ENCODE measurements around the gene KLF6.

The KLF6 gene

GRCh38 chr10:3780021-3780770, 4.8 kb downstream of the KLF6 start:
- TF ChIP-seq, protein P1, sequence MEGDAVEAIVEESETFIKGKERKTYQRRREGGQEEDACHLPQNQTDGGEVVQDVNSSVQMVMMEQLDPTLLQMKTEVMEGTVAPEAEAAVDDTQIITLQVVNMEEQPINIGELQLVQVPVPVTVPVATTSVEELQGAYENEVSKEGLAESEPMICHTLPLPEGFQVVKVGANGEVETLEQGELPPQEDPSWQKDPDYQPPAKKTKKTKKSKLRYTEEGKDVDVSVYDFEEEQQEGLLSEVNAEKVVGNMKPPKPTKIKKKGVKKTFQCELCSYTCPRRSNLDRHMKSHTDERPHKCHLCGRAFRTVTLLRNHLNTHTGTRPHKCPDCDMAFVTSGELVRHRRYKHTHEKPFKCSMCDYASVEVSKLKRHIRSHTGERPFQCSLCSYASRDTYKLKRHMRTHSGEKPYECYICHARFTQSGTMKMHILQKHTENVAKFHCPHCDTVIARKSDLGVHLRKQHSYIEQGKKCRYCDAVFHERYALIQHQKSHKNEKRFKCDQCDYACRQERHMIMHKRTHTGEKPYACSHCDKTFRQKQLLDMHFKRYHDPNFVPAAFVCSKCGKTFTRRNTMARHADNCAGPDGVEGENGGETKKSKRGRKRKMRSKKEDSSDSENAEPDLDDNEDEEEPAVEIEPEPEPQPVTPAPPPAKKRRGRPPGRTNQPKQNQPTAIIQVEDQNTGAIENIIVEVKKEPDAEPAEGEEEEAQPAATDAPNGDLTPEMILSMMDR (IDR thresholded peaks at IDR 0.05; ENCODE audit: low read depth, low read length, missing control alignments) = no peak
- H3K4me3 ChIP-seq (replicated peaks; ENCODE audit: low read depth, low read length) = peak overlapping the region; percentile 82
- DNase-seq (ENCODE audit: extremely low read depth, low read depth) = no peak

DNA sequence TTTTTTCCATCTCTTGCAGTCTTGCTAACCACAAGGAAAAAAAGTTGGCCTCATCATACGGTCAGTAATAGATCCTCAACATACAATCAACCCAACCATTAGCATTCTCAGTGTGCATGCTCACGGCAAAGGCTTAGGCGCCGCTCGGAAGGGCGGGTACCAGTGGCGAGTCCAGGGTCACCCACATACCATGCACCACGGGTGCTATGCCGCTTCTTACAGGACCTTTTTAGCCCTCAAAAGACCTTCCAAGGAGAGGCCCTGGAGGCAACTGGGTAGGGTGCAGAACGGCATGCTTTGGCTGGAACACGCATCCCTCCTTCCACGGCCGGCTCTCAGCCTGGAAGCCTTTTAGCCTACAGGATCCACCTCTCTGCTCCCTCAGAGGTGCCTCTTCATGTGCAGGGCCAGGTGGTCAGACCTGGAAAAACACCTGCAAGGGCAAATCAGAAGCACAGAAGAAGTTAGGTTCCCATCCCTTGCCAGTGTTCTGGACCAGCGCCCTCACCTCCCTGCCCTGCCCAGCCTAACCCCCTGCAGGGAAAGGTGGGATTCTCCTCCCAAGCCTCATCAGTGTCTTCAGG, 5.8 kb downstream of the KLF6 start:
- TF ChIP-seq, protein P1 (IDR thresholded peaks at IDR 0.05; ENCODE audit: low read depth, low read length, missing control alignments) = no peak
- no peak for DNase-seq (ENCODE audit: extremely low read depth, low read depth)
- H3K4me3 ChIP-seq (replicated peaks; ENCODE audit: low read depth, low read length) = peak overlapping the region; percentile 82

GRCh38 chr10:3778692-3779157, 6.3 kb downstream of the KLF6 start:
- no peak overlapping the region for H3K4me3 ChIP-seq (replicated peaks; ENCODE audit: low read depth, low read length)
- no peak for DNase-seq (ENCODE audit: extremely low read depth, low read depth)
- TF ChIP-seq, protein P1 (IDR thresholded peaks at IDR 0.05; ENCODE audit: low read depth, low read length, missing control alignments) = no peak

DNA sequence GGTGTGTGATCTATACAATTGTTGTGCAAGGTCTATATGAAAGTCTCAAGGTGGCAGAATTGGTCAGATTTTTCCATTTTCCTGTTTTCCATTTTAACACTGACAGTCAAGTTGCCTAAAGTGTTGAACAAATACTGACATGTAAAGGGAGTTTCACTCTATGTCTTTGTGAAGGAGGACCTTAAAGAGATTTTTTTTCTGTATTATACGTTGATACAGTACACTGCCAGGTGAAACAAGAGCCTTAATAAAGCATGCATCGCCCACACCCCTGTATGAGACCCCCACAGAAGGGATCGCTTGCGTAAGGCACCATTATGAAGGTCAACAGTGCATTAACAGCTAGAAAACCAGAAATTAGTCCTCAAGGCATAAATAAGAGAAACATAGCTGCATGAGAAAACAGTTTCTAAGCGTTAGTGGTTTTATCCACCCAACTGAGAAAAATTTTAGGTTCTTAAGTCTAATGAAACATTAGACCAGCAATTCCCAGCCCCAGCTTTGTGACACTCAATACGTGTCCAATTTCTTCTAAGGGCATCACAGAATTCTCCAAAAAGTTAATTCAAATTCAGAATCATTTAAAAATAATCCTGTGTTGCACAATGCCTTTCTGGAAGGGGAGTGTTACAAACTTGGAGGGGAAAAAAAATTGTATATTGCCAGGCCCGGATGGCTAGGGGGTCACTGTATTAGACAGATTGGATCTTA, 6.9 kb downstream of the KLF6 start:
- H3K4me3 ChIP-seq (replicated peaks; ENCODE audit: low read depth, low read length) = no peak overlapping the region
- TF ChIP-seq, protein P1 (IDR thresholded peaks at IDR 0.05; ENCODE audit: low read depth, low read length, missing control alignments) = no peak
- DNase-seq (ENCODE audit: extremely low read depth, low read depth) = no peak

- DNase-seq (ENCODE audit: extremely low read depth, low read depth) = peak; percentile 78
- no peak overlapping the region for H3K4me3 ChIP-seq (replicated peaks; ENCODE audit: low read depth, low read length)
Measured at GRCh38 chr10:3776796-3777571, 8.0 kb downstream of the KLF6 start.

More at GRCh38 chr10:3776796-3777571, 8.0 kb downstream of the KLF6 start:
- TF ChIP-seq, protein P1 (IDR thresholded peaks at IDR 0.05; ENCODE audit: low read depth, low read length, missing control alignments) = no peak
